Mesothelial cell of epicardium (in vitro differentiated cells): ENCODE measurements around the gene P2RX5. TPM values are rescaled to one million over a fixed set of nuclear protein-coding genes. Genes with fewer than 3 reads are reported as not detected.
A peak's percentile ranks its signal among the peaks of the same experiment; 100 is the strongest.

Source experiments
- DNase-seq, 2 experiments: peaks; one replicate each; pipeline ENCODE4 v3.0.0; 2021; ENCODE audit warnings: low spot score in 2 of 2; ENCODE audit not compliant: unreplicated experiment in 2 of 2
- H3K27ac Mint-ChIP-seq: 2 replicates; pipeline ENCODE4 v1.8.0; 2021; ENCODE audit warnings: mixed read lengths
- H3K27me3 Mint-ChIP-seq: 2 replicates; pipeline ENCODE4 v1.8.0; 2021; ENCODE audit warnings: low read depth, mixed read lengths
- H3K36me3 Mint-ChIP-seq: 2 replicates; pipeline ENCODE4 v1.8.0; 2021; ENCODE audit warnings: mixed read lengths
- H3K4me1 Mint-ChIP-seq: 2 replicates; pipeline ENCODE4 v1.8.0; 2021; ENCODE audit warnings: mixed read lengths
- H3K4me3 Mint-ChIP-seq: 2 replicates; pipeline ENCODE4 v1.8.0; 2021; ENCODE audit warnings: mild to moderate bottlenecking, moderate library complexity, mixed read lengths
- H3K9me3 Mint-ChIP-seq: 2 replicates; pipeline ENCODE4 v1.8.0; 2021; ENCODE audit warnings: mixed read lengths
- total RNA-seq: library from RNA; stranded (reverse); gene quantifications from 3 replicates; pipeline ENCODE4 v1.2.1, GENCODE V29; 2021
- TF ChIP-seq, protein P1 (sequence below): fragments of 200-600 bp; sonication (generic); IDR thresholded peaks from one replicate; pipeline ENCODE4 v1.5.0; 2021; ENCODE audit warnings: antibody characterized with exemption; ENCODE audit not compliant: unreplicated experiment

P2RX5 gene
- total RNA-seq, 1 donor from 2014 or later, result 0.18 TPM

DNA sequence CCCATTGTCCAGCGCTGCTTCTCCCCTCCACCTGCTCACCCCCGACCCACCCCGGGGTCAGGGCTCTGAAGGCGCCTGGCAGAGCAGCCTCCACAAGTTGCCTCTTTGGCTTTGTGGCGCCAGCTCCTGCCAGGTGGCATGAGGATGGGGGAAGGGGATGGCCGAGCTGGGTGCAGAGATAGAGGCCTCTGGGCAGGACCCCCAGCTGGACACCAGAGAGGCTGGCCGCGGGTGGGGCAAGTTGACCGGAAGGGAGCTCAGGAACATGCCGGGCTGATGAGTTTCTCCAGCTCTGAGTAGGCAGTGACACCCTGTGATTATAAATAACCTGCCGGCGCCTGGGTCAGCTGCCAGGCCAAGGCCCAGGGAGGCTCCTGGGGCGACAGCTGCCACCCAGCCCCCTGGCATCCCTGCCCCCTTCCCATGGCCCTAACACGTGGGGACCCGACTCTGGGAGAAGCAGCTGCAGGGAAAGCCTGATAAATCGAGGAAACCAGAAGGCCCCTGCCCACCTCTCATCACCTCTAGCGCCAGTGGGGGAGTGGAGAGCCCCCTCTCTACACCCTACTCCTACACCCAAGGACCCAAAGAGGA is 729 bp downstream of the P2RX5 start:
- H3K36me3 Mint-ChIP-seq, result no peaks in the 10 kb centered on the region
- H3K27me3 Mint-ChIP-seq, result peaks cover 73% of the 10 kb centered on the region
- TF ChIP-seq, protein P1, sequence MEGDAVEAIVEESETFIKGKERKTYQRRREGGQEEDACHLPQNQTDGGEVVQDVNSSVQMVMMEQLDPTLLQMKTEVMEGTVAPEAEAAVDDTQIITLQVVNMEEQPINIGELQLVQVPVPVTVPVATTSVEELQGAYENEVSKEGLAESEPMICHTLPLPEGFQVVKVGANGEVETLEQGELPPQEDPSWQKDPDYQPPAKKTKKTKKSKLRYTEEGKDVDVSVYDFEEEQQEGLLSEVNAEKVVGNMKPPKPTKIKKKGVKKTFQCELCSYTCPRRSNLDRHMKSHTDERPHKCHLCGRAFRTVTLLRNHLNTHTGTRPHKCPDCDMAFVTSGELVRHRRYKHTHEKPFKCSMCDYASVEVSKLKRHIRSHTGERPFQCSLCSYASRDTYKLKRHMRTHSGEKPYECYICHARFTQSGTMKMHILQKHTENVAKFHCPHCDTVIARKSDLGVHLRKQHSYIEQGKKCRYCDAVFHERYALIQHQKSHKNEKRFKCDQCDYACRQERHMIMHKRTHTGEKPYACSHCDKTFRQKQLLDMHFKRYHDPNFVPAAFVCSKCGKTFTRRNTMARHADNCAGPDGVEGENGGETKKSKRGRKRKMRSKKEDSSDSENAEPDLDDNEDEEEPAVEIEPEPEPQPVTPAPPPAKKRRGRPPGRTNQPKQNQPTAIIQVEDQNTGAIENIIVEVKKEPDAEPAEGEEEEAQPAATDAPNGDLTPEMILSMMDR, result no peak
- no peak overlapping the region for H3K27ac Mint-ChIP-seq
- peak overlapping the region; percentile 54 for H3K4me3 Mint-ChIP-seq
- peaks cover 7% of the 10 kb centered on the region for H3K4me1 Mint-ChIP-seq
- DNase-seq, result no peak
- no peaks in the 10 kb centered on the region for H3K9me3 Mint-ChIP-seq

DNA sequence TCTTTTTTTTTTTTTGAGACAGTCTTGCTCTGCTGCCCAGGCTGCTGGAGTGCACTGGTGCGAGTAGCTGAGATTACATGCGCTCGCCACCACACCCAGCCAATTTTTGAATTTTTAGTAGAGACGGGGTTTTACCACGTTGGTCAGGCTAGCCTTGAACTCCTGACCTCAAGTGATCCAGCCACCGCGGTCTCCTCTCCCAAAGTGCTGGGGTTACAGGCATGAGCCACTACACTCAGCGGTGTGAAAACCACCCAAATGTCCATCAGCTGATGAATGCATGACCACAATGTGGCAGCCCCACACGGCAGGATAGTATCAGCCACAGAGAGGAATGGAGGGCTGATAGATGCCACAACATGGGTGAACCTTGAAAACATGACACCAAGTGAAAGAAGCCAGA is 2.1 kb downstream of the P2RX5 start:
- Mint-ChIP-seq H3K4me1 (peaks cover 7% of the 10 kb centered on the region), H3K36me3 (no peaks in the 10 kb centered on the region), H3K27ac (no peak overlapping the region), H3K4me3 (no peak overlapping the region), H3K27me3 (peaks cover 71% of the 10 kb centered on the region), H3K9me3 (no peaks in the 10 kb centered on the region)
- DNase-seq, result no peak
- TF ChIP-seq, protein P1, result no peak

DNA sequence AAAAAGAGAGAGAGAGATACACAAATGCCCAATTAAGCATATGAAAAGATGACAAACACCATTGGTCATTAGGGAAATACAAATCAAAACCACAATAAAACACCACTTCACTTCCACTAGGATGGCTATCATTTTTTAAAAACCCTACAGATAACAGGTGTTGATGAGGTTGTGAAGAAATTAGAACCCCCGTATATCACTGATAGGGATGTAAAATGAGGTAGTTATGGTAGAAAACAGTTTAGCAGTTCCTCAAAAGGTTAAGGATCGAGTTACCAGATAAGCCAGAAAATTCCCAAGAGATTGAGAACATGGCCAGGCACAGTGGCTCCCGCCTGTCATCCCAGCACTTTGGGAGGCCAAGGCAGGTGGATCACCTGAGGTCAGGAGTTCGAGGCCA is 2.8 kb downstream of the P2RX5 start:
- Mint-ChIP-seq H3K4me3 (no peak overlapping the region), H3K36me3 (no peaks in the 10 kb centered on the region), H3K4me1 (peaks cover 7% of the 10 kb centered on the region), H3K27me3 (peaks cover 64% of the 10 kb centered on the region), H3K27ac (no peak overlapping the region), H3K9me3 (no peaks in the 10 kb centered on the region)
- TF ChIP-seq, protein P1, result no peak
- no peak for DNase-seq

DNA sequence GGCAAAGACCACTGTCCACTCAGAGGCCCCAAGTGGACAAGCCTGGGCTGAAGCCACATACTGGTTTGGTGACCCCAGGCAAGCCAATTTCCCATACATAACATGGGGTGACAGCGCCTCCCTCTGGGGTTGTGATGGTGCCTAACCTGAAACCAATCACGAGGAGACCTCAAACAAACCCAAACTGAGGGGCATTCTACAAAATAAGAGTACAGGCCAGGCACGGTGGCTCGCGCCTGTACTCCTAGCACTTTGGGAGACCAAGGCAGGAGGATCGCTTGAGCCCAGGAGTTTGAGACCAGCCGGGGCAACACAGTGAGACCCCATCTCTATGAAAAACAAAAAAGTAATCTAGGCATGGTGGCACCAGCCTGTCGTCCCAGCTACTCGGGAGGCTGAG is 3.6 kb downstream of the P2RX5 start:
- peaks cover 7% of the 10 kb centered on the region for H3K4me1 Mint-ChIP-seq
- no peak for DNase-seq
- no peaks in the 10 kb centered on the region for H3K36me3 Mint-ChIP-seq
- H3K9me3 Mint-ChIP-seq, result no peaks in the 10 kb centered on the region
- peaks cover 56% of the 10 kb centered on the region for H3K27me3 Mint-ChIP-seq
- H3K4me3 Mint-ChIP-seq, result no peak overlapping the region
- TF ChIP-seq, protein P1, result no peak
- no peak overlapping the region for H3K27ac Mint-ChIP-seq

DNA sequence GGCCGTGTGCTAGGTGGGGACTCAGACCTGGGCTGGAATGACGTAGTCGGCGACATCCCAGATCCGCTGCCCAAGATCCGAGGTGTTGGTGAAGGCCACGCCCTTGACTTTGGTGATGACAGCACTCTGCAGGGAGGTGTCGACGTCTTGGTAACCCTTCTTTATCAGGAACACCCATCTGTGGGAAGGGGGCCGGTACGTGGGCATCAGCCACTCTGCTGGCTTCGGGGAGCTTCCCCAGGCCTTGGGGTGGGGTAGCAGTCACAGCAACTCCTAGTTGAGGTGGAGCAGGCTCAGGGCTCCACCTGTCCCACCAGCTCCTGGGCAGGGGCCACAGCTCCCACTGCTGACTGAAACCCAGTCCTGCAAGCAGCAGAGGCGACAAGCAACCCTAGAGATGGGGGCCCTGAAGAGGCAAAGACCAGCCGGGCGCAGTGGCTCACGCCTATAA is 4.3 kb downstream of the P2RX5 start:
- H3K4me1 Mint-ChIP-seq, result peaks cover 7% of the 10 kb centered on the region
- no peaks in the 10 kb centered on the region for H3K36me3 Mint-ChIP-seq
- no peak for DNase-seq
- peaks cover 49% of the 10 kb centered on the region for H3K27me3 Mint-ChIP-seq
- H3K9me3 Mint-ChIP-seq, result no peaks in the 10 kb centered on the region
- no peak overlapping the region for H3K4me3 Mint-ChIP-seq
- H3K27ac Mint-ChIP-seq, result no peak overlapping the region
- TF ChIP-seq, protein P1, result no peak
